Left ventricle myocardium inferior (tissue), 1 donor: ENCODE results near the gene CIAPIN1. TPM values are rescaled to one million over a fixed set of nuclear protein-coding genes. Genes with fewer than 3 reads are reported as not detected.

Experiments
- DNase-seq: peaks from one replicate; pipeline ENCODE4 v3.0.0-alpha.2; 2020
- H3K27ac ChIP-seq: fragments of 200-600 bp; replicated peaks from 2 replicates; pipeline ENCODE4 v1.8.0; 2021
- H3K27me3 ChIP-seq: fragments of 200-600 bp; 2 replicates; pipeline ENCODE4 v1.8.0; 2021; ENCODE audit warnings: low read depth
- H3K36me3 ChIP-seq: fragments of 200-600 bp; 2 replicates; pipeline ENCODE4 v1.8.0; 2021
- H3K4me1 ChIP-seq: fragments of 200-600 bp; 2 replicates; pipeline ENCODE4 v1.8.0; 2021
- H3K4me3 ChIP-seq: fragments of 200-600 bp; 2 replicates; pipeline ENCODE4 v1.8.0; 2021; ENCODE audit warnings: mild to moderate bottlenecking, moderate library complexity
- H3K9me3 ChIP-seq: fragments of 200-600 bp; replicated peaks from 2 replicates; pipeline ENCODE4 v1.8.0; 2021
- intact Hi-C: fragments of 100-400 bp; cut with micrococcal nuclease; formaldehyde crosslinking; loops from one replicate; pipeline ENCODE4 v1.11.0; 2022
- total RNA-seq: library from RNA; stranded (reverse); fragmentation: NEBNext Ultra II Directional; extraction: Animal tissue kit (Norgen Biotek cat#: 25700); gene quantifications from one replicate; pipeline ENCODE4 v1.2.1, GENCODE V29; 2021
- TF ChIP-seq, protein P1 (sequence below): fragments of 200-600 bp; IDR thresholded peaks from 2 replicates; pipeline ENCODE4 v1.8.0; 2021; ENCODE audit warnings: antibody characterized with exemption, mild to moderate bottlenecking, borderline replicate concordance
- donor health status: DM: no; HTN: yes; CAD: no; lungs with severe emphysema.

Gene CIAPIN1
- total RNA-seq, 1 donor from 2014 or later = 43.2 TPM

DNA sequence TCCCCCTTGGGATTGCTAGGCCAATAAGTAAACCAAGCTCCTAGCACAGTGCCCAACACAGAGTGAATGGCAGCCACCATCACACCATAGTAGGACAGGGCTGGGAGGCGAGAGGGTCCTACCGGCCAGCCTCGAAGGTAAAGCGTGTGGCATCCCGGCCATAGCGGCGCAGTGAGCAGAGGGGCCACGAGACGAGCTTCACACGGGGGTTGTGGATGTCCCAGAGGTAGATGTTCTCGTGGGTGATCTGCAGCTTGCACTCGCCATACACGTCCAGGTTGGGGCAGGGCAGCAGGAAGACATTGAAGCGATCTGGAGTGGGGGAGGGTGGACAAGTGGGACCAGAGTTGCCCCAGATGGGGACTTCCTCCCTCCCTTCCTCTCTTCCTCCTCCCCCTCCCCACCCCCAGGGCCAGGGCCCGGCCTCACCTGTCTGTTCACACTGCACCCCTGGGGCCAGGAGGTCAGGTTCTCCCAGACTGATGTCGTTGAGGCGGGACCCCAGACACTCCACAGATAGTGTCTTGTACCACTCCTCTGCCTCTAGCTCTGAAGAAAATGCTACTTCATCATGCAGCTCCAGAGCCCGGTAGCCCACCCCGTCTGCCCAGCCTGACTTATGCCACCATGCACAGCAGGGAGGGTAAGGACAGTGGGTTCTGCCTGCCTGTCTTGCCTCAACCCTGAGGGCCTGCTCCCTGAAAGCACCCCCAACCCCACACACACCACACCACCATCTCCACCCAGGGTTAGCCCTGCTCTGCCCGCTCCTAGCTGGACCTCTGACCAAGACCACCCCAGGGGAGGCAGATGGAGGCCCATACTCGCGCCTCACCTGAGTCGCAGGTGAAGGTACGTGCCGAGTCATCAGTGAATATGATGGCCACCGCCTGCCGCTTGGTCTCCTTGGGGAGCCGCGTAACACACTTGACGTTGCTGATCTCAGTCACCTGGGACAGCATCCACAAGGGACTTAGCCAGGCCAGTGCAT is 27.8 kb upstream of the CIAPIN1 start:
- intact Hi-C loops = no loop called here
- Histone ChIP-seq H3K4me1 (peaks cover 66% of the 10 kb centered on the region), H3K27ac (no peak overlapping the region)

DNA sequence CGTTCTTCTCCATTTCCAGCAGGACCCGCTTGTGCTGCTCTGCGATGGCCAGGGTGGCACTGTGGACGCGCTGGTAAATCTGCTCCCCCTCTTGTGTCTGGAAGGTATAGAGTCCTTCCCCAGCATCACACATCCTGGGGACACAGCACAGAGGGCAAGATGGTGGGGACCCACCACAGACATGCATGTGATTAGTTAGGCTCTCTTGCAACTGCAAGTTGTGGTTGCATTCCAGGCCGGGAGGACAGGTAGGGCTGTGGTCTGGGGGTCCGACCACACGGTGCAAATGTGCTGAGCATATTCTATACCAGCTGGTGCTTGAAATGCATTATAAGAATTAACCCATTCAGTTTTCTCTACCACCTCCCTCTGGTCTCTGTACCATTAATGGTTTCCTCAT is 26.7 kb upstream of the CIAPIN1 start:
- Histone ChIP-seq H3K4me1 (peaks cover 61% of the 10 kb centered on the region), H3K4me3 (no peak overlapping the region), H3K9me3 (no peaks in the 10 kb centered on the region), H3K27me3 (no peaks in the 10 kb centered on the region), H3K36me3 (peaks cover 56% of the 10 kb centered on the region), H3K27ac (no peak overlapping the region)
- intact Hi-C loops = no loop called here
- TF ChIP-seq, protein P1, sequence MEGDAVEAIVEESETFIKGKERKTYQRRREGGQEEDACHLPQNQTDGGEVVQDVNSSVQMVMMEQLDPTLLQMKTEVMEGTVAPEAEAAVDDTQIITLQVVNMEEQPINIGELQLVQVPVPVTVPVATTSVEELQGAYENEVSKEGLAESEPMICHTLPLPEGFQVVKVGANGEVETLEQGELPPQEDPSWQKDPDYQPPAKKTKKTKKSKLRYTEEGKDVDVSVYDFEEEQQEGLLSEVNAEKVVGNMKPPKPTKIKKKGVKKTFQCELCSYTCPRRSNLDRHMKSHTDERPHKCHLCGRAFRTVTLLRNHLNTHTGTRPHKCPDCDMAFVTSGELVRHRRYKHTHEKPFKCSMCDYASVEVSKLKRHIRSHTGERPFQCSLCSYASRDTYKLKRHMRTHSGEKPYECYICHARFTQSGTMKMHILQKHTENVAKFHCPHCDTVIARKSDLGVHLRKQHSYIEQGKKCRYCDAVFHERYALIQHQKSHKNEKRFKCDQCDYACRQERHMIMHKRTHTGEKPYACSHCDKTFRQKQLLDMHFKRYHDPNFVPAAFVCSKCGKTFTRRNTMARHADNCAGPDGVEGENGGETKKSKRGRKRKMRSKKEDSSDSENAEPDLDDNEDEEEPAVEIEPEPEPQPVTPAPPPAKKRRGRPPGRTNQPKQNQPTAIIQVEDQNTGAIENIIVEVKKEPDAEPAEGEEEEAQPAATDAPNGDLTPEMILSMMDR = no peak
- DNase-seq = no peak

More for the DNA sequence above, 27.8 kb upstream of the CIAPIN1 start:
- DNase-seq = no peak
- Histone ChIP-seq H3K36me3 (peaks cover 46% of the 10 kb centered on the region), H3K27me3 (no peaks in the 10 kb centered on the region), H3K9me3 (no peaks in the 10 kb centered on the region), H3K4me3 (no peak overlapping the region)
- TF ChIP-seq, protein P1 = no peak

DNA sequence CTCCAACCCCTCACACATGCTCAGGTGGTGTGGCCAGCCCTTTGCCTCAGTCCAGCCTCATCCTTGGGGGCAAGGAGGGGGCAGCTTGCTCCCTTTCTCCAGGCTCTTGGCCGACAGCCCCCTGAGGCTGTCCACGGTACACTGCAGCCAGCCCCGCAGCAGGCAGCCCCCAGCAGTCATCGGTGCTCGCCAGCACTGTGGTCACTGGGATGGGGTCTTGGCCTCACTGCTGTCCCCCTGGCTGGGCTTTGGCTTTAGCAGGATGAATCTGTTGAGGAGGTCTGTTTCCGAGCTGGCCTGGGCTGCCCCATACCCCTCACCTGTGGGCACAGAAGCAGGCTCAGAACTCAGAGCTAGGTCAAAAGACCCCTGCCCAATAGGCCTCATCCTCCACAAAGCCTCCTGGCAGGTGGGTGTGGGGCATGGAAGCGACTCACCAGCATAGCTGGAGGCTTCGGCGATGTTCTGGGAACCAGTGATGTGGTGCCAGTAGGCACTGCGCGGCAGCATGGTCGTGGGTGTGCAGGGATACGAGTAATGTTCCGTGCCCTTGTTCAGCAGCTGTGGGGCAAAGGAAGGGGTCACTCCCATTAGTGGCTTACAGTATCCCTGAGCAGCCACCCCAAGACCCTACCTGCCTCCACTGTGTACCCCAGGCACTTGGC is 26.1 kb upstream of the CIAPIN1 start:
- TF ChIP-seq, protein P1 = no peak
- Histone ChIP-seq H3K36me3 (peaks cover 62% of the 10 kb centered on the region), H3K9me3 (no peaks in the 10 kb centered on the region), H3K4me3 (no peak overlapping the region), H3K4me1 (peaks cover 55% of the 10 kb centered on the region), H3K27me3 (no peaks in the 10 kb centered on the region), H3K27ac (no peak overlapping the region)
- intact Hi-C loops = no loop called here
- DNase-seq = no peak

DNA sequence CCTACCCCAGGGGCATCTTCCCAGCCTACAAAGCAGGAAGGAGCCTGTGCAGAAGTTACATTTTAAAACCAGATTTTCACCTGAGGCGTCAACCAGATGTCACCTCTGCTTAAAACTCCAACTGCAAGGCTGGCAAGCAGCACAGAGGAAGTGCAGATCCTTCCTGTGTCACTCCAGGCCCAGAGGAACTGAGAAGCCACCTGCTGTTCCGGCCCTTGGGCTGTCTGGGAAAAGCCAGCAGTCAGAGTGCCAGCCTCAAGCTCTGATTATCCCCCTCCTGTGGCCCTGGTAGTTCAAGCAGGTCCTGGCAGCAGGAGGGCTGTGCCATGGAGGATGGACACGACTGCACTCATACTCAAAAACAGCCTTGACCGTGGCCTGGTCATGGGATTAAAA is 25.5 kb upstream of the CIAPIN1 start:
- Histone ChIP-seq H3K27me3 (no peaks in the 10 kb centered on the region), H3K4me3 (no peak overlapping the region), H3K9me3 (no peaks in the 10 kb centered on the region), H3K4me1 (peaks cover 48% of the 10 kb centered on the region), H3K36me3 (peaks cover 69% of the 10 kb centered on the region), H3K27ac (no peak overlapping the region)
- intact Hi-C loops = no loop called here
- no peak for DNase-seq
- TF ChIP-seq, protein P1 = no peak

DNA sequence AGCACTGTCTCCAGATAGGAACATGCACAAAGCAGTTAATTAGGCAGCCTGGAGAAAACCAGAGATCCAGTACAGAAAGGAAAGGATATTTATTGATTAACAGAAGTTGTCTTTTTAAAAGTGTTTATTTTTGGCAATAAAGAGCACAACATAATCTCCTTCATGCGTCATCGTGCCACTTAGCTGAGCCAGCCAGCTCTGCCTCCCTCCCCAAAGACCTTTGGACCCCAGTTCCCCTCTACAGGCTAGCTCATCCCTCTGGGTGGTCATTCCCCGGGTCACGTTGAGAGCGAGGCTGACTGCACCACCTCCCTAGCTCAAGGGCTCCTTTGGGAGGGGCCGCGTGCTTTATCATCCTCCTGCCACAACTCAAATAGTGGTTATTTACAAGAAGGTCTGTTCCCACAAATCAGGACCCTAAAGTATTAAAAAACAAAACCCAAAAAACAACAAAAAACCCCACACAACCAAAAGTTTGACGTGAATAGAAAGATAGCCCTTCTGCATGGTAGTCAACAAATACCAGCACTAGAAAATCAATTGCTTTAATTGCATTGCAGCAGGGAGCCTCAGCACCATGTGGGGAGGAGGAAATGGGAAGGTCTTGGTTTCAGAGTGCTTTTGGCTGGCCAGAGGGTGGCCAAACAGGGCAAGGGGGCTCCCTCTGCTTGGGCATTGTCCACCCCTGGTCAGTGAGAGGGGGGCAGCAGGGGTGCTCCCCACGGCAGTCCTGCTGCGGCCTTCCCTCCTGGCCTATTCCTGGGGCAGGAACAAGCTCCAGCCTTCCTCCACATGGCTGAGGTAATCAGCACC is 24.9 kb upstream of the CIAPIN1 start:
- DNase-seq = no peak
- peaks cover 42% of the 10 kb centered on the region for H3K4me1 ChIP-seq
- H3K9me3 ChIP-seq = no peaks in the 10 kb centered on the region
- TF ChIP-seq, protein P1 = no peak
- H3K27ac ChIP-seq = no peak overlapping the region
- intact Hi-C loops = no loop called here
- H3K4me3 ChIP-seq = no peak overlapping the region
- H3K27me3 ChIP-seq = no peaks in the 10 kb centered on the region
- H3K36me3 ChIP-seq = peaks cover 75% of the 10 kb centered on the region
